ENCODE measurements around the gene FAF1.

DNA sequence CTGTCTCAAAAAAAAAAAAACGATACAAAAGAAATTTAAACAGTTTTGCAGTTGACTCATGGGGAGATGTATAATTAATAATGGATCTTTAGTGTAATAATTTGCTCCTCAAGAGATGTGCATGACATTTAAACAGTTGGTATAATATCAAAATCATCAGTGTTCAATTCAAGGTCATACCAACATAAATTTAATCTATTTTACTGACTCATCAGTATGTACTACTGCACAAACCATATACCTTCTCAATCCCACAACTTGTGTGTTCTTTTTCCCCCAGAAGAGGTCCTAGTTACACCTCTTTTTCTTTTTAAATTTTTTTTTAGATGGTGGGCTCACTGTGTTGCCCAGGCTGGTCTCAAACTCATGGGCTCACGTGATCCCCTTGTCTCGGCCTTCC lies 33.6 kb upstream of the FAF1 start:
- TF ChIP-seq, protein P1, sequence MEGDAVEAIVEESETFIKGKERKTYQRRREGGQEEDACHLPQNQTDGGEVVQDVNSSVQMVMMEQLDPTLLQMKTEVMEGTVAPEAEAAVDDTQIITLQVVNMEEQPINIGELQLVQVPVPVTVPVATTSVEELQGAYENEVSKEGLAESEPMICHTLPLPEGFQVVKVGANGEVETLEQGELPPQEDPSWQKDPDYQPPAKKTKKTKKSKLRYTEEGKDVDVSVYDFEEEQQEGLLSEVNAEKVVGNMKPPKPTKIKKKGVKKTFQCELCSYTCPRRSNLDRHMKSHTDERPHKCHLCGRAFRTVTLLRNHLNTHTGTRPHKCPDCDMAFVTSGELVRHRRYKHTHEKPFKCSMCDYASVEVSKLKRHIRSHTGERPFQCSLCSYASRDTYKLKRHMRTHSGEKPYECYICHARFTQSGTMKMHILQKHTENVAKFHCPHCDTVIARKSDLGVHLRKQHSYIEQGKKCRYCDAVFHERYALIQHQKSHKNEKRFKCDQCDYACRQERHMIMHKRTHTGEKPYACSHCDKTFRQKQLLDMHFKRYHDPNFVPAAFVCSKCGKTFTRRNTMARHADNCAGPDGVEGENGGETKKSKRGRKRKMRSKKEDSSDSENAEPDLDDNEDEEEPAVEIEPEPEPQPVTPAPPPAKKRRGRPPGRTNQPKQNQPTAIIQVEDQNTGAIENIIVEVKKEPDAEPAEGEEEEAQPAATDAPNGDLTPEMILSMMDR (IDR thresholded peaks at IDR 0.05; ENCODE audit: low read depth, low read length) = no peak
- no peak for TF ChIP-seq POLR2A (IDR thresholded peaks at IDR 0.05; ENCODE audit: extremely low read depth, insufficient read length)
